HepG2 (cell line): ENCODE results near the gene ELP6.
"Not testable (repeated sequence)": the region's sequence is repeated elsewhere in the genome, so short reads cannot be mapped to it uniquely, and the experiment has no call there.

Source experiments
- KLF6 ChIP-seq: IDR thresholded peaks from 2 replicates; pipeline ENCODE4 v1.8.0; 2016; ENCODE audit warnings: missing biosample characterization, missing genetic modification reagents
- POLR2A ChIP-seq, 2 experiments: IDR thresholded peaks; 2 replicates each; pipeline ENCODE4 v1.6.1; 2011; ENCODE audit warnings: low read depth in 2 of 2, low read length in 2 of 2, mild to moderate bottlenecking in 1 of 2, moderate library complexity in 1 of 2; ENCODE audit not compliant: insufficient read depth in 1 of 2
- TARDBP ChIP-seq: sonication (generic); formaldehyde crosslinking; IDR thresholded peaks from 2 replicates; pipeline ENCODE4 v1.8.0; 2022; ENCODE audit warnings: mild to moderate bottlenecking, missing genetic modification reagents
- ZFP1 ChIP-seq: IDR thresholded peaks from 2 replicates; pipeline ENCODE4 v1.6.1; 2016
- ZNF274 ChIP-seq: sonication (generic); formaldehyde crosslinking; IDR thresholded peaks from 2 replicates; pipeline ENCODE4 v1.5.1; 2020; ENCODE audit warnings: mild to moderate bottlenecking, missing genetic modification reagents
- TF ChIP-seq, protein P1 (sequence below): sonication (generic); formaldehyde crosslinking; conservative IDR thresholded peaks from 2 replicates; pipeline ENCODE4 v1.8.1; 2023; ENCODE audit warnings: missing genetic modification reagents
- TF ChIP-seq, protein P2 (sequence below): sonication (generic); formaldehyde crosslinking; IDR thresholded peaks from 2 replicates; pipeline ENCODE4 v1.4.0; 2020; ENCODE audit warnings: missing genetic modification reagents
- TF ChIP-seq, protein P3 (sequence below): sonication (generic); formaldehyde crosslinking; IDR thresholded peaks from 2 replicates; pipeline ENCODE4 v1.4.0; 2020; ENCODE audit warnings: mild to moderate bottlenecking, missing genetic modification reagents
- TF ChIP-seq, protein P4 (sequence below), 2 experiments: IDR thresholded peaks; 2 replicates each; pipeline ENCODE4 v1.6.1; 2011 to 2012; ENCODE audit warnings: low read length in 2 of 2, borderline replicate concordance in 1 of 2, low read depth in 1 of 2, mild to moderate bottlenecking in 1 of 2, moderate library complexity in 1 of 2

DNA sequence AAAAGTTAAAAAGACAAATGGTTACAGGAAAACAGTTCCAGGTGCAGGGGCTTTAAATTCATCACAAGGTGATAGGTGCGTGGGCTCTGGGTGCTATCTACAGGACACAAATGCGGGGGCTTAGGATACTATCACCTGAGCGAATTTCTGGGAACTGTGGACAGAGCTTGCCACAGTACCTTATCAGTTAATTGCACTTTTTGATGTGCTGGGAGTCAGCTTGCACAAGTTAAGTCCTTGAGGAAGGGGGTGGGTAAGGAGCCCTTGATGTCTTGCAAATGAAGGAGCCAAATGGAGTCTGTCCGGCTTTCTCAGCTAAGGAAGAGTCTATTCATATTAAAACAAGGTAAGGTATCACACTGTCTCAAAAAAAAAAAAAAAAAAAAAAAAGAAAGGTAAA is 31.7 kb downstream of the ELP6 start:
- TF ChIP-seq KLF6 (CRISPR knock-in tag); TARDBP; POLR2A (IDR thresholded peaks at IDR 0.05; ENCODE audit: insufficient read depth in 1 of 2, low read depth in 2 of 2, low read length in 2 of 2); ZFP1; ZNF274: not testable (repeated sequence)
- TF ChIP-seq, protein P1, sequence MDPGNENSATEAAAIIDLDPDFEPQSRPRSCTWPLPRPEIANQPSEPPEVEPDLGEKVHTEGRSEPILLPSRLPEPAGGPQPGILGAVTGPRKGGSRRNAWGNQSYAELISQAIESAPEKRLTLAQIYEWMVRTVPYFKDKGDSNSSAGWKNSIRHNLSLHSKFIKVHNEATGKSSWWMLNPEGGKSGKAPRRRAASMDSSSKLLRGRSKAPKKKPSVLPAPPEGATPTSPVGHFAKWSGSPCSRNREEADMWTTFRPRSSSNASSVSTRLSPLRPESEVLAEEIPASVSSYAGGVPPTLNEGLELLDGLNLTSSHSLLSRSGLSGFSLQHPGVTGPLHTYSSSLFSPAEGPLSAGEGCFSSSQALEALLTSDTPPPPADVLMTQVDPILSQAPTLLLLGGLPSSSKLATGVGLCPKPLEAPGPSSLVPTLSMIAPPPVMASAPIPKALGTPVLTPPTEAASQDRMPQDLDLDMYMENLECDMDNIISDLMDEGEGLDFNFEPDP (CRISPR knock-in tag), result not testable (repeated sequence)
- TF ChIP-seq, protein P2, sequence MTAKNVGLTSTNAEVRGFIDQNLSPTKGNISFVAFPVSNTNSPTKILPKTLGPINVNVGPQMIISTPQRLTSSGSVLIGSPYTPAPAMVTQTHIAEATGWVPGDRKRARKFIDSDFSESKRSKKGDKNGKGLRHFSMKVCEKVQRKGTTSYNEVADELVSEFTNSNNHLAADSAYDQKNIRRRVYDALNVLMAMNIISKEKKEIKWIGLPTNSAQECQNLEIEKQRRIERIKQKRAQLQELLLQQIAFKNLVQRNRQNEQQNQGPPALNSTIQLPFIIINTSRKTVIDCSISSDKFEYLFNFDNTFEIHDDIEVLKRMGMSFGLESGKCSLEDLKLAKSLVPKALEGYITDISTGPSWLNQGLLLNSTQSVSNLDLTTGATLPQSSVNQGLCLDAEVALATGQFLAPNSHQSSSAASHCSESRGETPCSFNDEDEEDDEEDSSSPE (CRISPR knock-in tag), result not testable (repeated sequence)
- TF ChIP-seq, protein P3, sequence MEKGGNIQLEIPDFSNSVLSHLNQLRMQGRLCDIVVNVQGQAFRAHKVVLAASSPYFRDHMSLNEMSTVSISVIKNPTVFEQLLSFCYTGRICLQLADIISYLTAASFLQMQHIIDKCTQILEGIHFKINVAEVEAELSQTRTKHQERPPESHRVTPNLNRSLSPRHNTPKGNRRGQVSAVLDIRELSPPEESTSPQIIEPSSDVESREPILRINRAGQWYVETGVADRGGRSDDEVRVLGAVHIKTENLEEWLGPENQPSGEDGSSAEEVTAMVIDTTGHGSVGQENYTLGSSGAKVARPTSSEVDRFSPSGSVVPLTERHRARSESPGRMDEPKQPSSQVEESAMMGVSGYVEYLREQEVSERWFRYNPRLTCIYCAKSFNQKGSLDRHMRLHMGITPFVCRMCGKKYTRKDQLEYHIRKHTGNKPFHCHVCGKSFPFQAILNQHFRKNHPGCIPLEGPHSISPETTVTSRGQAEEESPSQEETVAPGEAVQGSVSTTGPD, result not testable (repeated sequence)
- TF ChIP-seq, protein P4, sequence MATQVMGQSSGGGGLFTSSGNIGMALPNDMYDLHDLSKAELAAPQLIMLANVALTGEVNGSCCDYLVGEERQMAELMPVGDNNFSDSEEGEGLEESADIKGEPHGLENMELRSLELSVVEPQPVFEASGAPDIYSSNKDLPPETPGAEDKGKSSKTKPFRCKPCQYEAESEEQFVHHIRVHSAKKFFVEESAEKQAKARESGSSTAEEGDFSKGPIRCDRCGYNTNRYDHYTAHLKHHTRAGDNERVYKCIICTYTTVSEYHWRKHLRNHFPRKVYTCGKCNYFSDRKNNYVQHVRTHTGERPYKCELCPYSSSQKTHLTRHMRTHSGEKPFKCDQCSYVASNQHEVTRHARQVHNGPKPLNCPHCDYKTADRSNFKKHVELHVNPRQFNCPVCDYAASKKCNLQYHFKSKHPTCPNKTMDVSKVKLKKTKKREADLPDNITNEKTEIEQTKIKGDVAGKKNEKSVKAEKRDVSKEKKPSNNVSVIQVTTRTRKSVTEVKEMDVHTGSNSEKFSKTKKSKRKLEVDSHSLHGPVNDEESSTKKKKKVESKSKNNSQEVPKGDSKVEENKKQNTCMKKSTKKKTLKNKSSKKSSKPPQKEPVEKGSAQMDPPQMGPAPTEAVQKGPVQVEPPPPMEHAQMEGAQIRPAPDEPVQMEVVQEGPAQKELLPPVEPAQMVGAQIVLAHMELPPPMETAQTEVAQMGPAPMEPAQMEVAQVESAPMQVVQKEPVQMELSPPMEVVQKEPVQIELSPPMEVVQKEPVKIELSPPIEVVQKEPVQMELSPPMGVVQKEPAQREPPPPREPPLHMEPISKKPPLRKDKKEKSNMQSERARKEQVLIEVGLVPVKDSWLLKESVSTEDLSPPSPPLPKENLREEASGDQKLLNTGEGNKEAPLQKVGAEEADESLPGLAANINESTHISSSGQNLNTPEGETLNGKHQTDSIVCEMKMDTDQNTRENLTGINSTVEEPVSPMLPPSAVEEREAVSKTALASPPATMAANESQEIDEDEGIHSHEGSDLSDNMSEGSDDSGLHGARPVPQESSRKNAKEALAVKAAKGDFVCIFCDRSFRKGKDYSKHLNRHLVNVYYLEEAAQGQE (IDR thresholded peaks at IDR 0.05; ENCODE audit: borderline replicate concordance in 1 of 2, low read depth in 1 of 2, low read length in 2 of 2), result not testable (repeated sequence)
